ENCODE results near the gene SLF2.

DNA sequence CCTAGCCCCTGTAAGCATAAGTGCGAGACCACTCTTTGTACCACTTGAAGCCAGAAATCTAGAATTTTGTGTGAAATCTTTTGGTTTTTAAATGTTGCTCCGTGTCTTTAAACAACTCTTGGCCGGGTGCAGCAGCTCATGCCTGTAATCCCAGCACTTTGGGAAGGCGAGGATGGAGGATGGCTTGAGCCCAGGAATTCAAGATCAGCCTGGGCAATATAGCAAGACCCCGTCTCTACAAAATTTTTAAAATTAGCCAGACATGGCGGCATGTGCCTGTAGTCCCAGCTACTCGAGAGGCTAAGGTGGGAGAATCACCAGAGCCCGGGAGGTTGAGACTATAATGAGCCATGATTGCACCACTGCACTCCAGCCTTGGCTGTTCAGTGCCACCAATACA, 4.4 kb upstream of the SLF2 start:
- TF ChIP-seq, protein P1, sequence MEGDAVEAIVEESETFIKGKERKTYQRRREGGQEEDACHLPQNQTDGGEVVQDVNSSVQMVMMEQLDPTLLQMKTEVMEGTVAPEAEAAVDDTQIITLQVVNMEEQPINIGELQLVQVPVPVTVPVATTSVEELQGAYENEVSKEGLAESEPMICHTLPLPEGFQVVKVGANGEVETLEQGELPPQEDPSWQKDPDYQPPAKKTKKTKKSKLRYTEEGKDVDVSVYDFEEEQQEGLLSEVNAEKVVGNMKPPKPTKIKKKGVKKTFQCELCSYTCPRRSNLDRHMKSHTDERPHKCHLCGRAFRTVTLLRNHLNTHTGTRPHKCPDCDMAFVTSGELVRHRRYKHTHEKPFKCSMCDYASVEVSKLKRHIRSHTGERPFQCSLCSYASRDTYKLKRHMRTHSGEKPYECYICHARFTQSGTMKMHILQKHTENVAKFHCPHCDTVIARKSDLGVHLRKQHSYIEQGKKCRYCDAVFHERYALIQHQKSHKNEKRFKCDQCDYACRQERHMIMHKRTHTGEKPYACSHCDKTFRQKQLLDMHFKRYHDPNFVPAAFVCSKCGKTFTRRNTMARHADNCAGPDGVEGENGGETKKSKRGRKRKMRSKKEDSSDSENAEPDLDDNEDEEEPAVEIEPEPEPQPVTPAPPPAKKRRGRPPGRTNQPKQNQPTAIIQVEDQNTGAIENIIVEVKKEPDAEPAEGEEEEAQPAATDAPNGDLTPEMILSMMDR (IDR thresholded peaks at IDR 0.05 in 8 of 11, conservative IDR thresholded peaks at IDR 0.05 in 3 of 11): no peak
- TF ChIP-seq POLR2A (IDR thresholded peaks at IDR 0.05) (no peak), POLR2AphosphoS5 (IDR thresholded peaks at IDR 0.05) (no peak)
